ENCODE measurements around the gene HLF.

HLF gene

GRCh38 chr17:55308613-55309391 lies 44.0 kb downstream of the HLF start:
- DNase-seq (ENCODE audit: low read depth in 2 of 2) = no peak

GRCh38 chr17:55311767-55312375 lies 47.1 kb downstream of the HLF start:
- DNase-seq (ENCODE audit: low read depth in 2 of 2) = no peak

- no peak for DNase-seq (ENCODE audit: low read depth in 2 of 2)
Measured at GRCh38 chr17:55312852-55313251, 48.1 kb downstream of the HLF start.

GRCh38 chr17:55314061-55314783 lies 49.5 kb downstream of the HLF start:
- no peak for DNase-seq (ENCODE audit: low read depth in 2 of 2)

- no peak for DNase-seq (ENCODE audit: low read depth in 2 of 2)
Measured at GRCh38 chr17:55314784-55315491, 50.2 kb downstream of the HLF start.

GRCh38 chr17:55316499-55316898 lies 51.7 kb downstream of the HLF start:
- DNase-seq (ENCODE audit: low read depth in 2 of 2) = no peak

GRCh38 chr17:55317284-55317683 lies 52.5 kb downstream of the HLF start:
- no peak for DNase-seq (ENCODE audit: low read depth in 2 of 2)

- no peak for DNase-seq (ENCODE audit: low read depth in 2 of 2)
Measured at GRCh38 chr17:55318081-55318480, 53.3 kb downstream of the HLF start.

- DNase-seq (ENCODE audit: low read depth in 2 of 2) = no peak
Measured at GRCh38 chr17:55318715-55319487, 54.1 kb downstream of the HLF start.

GRCh38 chr17:55319933-55320593 lies 55.3 kb downstream of the HLF start:
- no peak for DNase-seq (ENCODE audit: low read depth in 2 of 2)

- no peak for DNase-seq (ENCODE audit: low read depth in 2 of 2)
Measured at GRCh38 chr17:55320594-55321426, 56.0 kb downstream of the HLF start.

- no peak for DNase-seq (ENCODE audit: low read depth in 2 of 2)
Measured at GRCh38 chr17:55321427-55322060, 56.8 kb downstream of the HLF start.

GRCh38 chr17:55322453-55322985 lies 57.8 kb downstream of the HLF start:
- DNase-seq (ENCODE audit: low read depth in 2 of 2) = no peak

- DNase-seq (ENCODE audit: low read depth in 2 of 2) = no peak
Measured at GRCh38 chr17:55323518-55324295, 58.9 kb downstream of the HLF start.

GRCh38 chr17:55324296-55324978 lies 59.7 kb downstream of the HLF start:
- DNase-seq (ENCODE audit: low read depth in 2 of 2) = no peak

- DNase-seq (ENCODE audit: low read depth in 2 of 2) = no peak
Measured at GRCh38 chr17:55325406-55325805, 60.6 kb downstream of the HLF start.

- DNase-seq (ENCODE audit: low read depth in 2 of 2) = no peak
Measured at GRCh38 chr17:55326030-55326429, 61.3 kb downstream of the HLF start.
